HTERT RPE-1 (cell line): ENCODE results near the gene LY6G5C.

ENCODE experiments used
- in situ Hi-C: fragments of 300-500 bp; cut with MboI; formaldehyde crosslinking; loops from 4 replicates; pipeline ENCODE4 v1.14.3; 2020; ENCODE audit warnings: low sequenced_read_pairs

Gene LY6G5C

DNA sequence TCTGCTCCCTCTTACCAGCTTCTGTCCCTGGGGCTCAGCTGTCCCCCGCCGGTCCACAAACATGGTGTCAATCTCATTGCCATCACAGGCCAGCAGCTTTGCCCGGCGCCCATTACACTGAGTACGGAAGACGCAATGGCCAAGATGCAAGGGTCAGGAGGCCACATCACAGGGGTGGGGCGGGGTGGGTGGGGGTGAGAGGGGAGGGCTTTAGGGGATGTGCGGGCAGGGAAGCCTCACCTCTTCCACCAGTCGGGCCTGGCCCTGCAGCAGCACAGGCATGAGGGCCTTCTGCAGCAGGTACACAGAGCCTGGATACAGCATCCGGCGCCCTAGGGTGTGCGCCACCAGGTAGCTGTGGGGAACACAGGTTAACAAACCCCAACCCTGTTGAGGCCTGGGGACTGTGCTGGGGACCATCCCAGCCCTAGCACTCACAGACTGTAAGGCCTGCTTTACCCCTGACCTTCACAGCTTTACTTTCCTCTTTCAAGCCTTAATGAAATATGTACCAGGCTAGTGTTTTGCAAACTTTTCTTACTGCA is 10.8 kb upstream of the LY6G5C start:
- in situ Hi-C loops, result no loop called here

- in situ Hi-C loops, result no loop called here
Observed at GRCh38 chr6:31691078-31691463, 10.2 kb upstream of the LY6G5C start.

DNA sequence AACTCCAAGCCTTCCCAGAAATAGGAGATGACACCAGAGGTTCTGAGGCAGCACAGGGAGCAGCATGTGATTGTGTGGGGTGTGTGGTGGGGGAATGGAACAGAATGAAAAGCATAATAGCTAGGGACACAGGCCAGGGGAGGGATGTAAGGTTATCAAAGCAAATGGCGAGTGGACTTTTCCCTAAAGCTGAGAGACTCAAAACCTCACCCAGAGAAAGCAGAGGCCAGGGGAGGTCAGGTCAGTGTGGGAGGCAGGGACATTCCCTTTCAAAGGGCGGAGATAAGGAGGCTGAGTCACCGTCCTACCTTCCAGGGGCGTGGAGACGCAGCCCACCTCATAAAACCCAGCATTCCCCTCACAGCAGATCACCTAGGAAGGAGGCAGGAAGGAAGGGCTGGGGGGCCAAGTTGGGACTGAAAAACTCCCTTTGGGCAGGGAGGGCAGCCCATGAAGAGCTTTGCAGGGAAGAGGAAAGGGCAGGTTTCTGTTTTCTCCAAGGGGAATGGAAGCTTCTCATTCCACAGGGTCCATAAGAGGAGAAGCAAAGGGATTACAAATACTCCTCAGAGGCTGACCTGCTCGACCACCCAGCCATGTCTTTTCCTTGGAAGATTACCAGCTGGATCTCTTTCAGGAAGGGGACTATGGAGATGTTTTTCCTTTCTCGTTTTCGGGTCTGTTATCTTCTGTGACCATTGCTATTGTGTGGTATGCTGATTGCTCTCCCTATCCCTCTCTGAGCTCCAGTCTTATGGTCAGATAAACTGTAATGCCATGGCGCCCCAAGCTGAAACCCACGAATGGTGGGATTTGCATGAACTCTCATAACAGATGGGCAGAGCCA is 9.6 kb upstream of the LY6G5C start:
- in situ Hi-C loops, result no loop called here

DNA sequence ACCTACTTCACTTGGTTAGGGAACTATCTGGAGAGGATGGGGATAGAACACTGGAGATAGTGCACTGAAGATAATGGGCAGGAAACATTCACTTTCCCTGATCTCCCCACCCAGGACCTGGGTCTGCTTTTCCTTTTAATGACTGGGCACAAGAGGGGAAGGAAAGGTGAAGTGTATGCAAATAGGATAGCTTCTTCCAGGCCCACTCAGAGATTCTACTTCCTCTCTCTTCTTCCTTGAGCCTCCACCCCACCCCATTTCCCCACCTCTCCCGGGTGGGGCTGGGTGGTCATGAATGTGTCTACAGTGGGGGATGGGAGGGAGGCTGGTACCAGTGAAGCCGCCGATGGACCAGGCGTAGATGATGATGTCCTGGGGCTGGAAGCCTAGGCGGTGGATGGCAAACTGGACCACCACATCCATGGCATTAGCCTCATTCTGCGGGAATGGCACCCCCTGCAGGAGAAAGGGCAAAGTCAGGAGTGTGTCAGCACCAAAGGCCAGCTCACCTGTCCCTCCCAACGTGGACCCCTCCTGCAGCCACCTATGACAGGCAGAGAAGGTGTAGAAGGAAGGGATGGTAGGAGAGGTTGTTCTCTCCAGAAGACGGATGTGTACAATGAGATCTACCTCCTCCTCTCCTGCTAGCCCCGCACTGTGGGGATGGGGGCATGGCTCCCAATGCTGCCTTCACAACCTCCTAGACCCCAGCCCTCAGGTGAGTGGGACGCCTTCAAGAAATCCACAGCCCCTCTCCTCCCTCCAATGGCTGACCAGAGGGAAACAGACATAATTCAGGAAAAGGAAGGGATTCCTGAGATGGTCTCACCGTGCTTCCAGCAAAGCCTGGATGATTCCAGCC is 8.6 kb upstream of the LY6G5C start:
- in situ Hi-C loops, result no loop called here

- in situ Hi-C loops, result no loop called here
Observed at GRCh38 chr6:31687860-31688693, 7.2 kb upstream of the LY6G5C start.

DNA sequence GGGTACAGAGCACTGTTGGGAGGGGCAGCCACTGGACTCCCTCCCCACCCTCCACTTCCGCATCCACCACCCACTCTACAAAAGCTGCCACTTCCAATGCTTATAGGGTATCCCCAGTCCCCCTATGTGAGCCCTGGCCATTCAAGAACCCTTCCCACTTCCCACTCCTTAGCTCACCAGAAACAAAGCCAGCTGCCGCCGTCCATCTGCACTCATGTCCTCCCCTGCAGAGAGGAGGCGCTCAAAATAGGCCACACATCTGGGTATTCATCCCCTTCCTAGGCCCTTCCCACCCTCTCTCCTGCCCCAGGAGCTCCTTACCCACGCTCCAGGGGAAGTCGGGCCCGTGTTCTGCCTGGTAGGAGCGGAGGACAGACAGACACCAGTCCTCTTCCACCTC is 6.5 kb upstream of the LY6G5C start:
- in situ Hi-C loops, result no loop called here

DNA sequence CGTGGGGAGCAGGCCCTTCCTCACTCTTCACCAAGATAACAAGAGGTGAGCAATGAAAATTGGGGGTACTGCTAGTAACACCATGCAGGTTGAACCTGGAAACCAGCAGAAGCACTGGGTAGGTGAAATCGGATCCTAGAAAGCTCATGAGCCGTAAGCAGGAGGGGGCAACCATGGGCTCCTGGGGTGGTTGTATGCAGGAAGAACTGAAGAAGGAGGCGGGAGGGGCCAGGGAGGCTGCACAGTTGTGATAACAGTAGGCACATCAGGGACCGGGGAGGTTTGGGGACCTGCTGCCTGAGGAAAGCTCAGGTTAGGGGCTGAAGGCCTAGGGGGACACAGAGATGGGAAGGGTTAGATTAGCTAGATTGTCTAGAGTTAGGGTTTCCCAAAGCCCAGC is 5.6 kb upstream of the LY6G5C start:
- in situ Hi-C loops, result no loop called here

DNA sequence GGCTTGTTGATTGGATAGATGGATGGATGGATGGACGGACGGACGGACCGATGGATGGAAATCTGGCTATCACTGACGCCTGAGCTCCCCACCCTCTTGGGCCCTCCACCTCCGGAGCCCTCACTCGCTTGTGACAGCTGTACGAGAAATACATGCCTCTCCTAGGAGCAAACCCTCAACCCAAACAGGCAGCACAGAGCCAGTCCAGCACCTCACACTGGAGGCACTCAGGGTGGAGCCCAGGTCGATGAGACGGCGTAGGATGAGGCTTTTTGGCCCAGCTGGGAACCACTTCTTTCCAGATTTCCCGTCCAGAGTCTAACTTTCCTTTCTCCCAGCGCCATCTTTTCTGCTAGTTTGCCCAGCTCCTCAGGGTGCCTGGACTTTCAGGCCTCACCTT is 2.7 kb upstream of the LY6G5C start:
- in situ Hi-C loops, result no loop called here

GRCh38 chr6:31681135-31681671 is 336 bp upstream of the LY6G5C start:
- in situ Hi-C loops, result no loop called here

GRCh38 chr6:31677955-31678354 is 2.9 kb downstream of the LY6G5C start:
- in situ Hi-C loops, result no loop called here

- in situ Hi-C loops, result no loop called here
Observed at GRCh38 chr6:31676904-31677303, 4.0 kb downstream of the LY6G5C start.

DNA sequence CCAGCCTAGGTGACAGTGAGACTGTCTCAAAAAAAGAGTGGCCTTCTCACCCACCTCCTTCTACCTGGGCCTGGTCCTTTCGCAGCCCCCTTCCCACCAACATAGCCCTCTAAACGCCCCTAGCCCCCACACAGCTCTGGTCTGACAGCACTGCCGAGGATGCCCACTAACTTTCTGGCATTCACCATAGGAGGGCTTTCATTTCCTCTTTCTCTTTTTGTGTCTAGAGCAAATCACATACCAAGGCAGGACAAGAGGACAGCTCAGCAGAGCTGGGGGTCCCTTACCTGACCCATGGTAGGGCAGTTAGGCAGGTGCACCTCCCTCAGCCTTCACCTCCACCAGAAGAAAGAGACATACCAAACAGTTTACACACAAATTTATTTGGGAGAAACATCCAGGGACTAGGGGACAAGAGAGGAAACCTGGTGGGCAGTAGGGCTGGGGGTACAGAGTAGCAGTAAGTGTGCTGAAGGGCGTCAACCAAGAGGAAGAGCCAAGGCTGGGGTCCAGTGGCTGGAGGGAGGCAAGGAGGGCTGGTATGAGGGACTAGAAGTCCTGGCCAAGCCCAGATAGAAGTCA is 4.5 kb downstream of the LY6G5C start:
- in situ Hi-C loops, result no loop called here

DNA sequence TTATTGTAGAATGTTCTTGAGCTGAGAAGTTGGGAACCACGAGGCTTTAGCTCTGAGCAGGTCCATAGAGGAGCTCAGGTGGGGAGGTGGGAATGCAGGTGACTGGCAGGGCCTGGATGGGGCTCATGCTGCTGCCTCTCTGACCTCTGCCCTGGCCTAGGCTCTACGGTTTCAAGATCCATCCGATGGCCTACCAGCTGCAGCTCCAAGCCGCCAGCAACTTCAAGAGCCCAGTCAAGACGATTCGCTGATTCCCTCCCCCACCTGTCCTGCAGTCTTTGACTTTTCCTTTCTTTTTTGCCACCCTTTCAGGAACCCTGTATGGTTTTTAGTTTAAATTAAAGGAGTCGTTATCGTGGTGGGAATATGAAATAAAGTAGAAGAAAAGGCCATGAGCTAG is 11.2 kb downstream of the LY6G5C start, which contains the start of gene LY6G5B:
Gene LY6G5B, plus strand, starts transcription at position 301 of the 400 bp plus-strand sequence. CDS start 975 bp downstream, outside the sequence.
- in situ Hi-C loops, result no loop called here

- in situ Hi-C loops, result no loop called here
Observed at GRCh38 chr6:31666337-31666965, 14.4 kb downstream of the LY6G5C start.

DNA sequence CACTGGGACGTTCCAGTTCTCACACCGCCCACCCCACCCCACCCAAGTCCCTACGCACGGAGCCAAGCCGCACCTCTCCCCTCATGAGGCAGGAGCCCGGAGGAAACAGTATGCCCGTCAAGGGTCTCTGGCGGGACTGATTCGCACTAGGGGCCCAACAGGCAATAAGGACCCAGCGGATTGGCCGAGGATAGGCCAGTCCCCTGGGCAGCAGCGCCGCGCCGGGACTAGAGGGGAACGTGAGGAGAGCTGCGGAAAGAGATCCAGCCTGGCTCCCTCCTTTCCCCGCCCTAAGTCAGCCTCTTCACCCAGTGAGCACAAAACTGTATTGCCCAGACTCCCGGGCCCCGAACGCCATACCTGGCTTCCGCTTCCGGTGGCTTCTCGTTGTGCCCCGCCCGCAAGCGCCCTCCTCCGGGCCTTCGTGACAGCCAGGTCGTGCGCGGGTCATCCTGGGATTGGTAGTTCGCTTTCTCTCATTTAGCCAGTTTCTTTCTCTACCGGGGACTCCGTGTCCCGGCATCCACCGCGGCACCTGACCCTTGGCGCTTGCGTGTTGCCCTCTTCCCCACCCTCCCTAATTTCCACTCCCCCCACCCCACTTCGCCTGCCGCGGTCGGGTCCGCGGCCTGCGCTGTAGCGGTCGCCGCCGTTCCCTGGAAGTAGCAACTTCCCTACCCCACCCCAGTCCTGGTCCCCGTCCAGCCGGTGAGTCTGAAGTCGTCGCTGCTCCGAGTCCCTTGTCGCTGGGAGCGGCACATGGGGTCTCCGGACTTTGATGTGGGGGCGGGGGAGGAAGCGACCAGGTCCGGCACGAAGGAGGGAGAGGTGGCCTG is 15.1 kb downstream of the LY6G5C start, which contains the start of gene CSNK2B:
Gene CSNK2B, plus strand, starts transcription at position 580 of the 836 bp plus-strand sequence. CDS start 752 bp downstream, outside the sequence.
- in situ Hi-C loops, result no loop called here

- in situ Hi-C loops, result no loop called here
Observed at GRCh38 chr6:31664790-31665500, 15.9 kb downstream of the LY6G5C start, which contains the start of gene GPANK1. Gene GPANK1 (minus strand): TSS chr6:31664997. CDS start chr6:31664478, 519 bp downstream.

DNA sequence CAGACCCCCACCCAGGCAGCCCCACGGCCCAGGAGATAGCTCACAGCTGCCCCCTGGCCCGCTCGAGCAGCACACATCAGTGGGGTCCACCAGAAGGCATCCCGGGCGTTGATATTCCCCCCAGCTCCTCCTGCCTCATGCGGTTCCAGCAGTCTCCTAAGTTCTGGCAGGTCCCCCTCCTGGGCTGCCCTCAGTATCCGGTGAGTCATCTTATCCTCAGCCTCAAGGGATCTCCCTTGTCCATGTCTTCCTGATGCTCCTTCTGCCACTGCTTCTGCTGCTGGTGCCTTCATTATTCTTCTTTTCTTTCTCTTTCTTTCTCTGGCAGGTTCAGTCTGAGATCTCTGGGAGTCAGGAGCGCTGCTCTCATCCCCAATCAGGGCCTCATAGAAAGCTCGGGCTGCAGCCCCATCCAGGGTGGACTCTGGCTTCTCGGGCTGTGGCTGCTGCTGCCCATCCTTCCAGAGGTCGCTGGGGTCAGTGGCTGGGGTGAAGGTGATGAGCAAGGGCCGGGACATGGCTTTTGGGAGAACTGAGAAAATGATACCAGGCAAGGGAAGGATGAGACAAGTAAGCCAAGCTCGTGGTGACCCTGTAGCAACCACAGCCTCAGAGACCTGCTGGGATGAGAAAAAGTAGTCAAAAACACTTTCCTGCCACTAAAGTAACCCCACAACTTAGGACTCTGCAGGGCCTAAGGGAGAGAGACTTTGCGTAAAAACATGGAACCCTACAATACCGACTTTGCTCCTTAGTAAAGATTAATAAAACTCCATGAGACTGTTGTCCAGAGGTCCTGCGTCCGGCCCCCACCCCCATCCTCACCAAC is 16.7 kb downstream of the LY6G5C start:
- in situ Hi-C loops, result no loop called here
